CD14-positive monocyte (primary cell): ENCODE results near the gene RFX7. TPM values are rescaled to one million over a fixed set of nuclear protein-coding genes. Genes with fewer than 3 reads are reported as not detected.

Source experiments
- DNase-seq, 3 donors: peaks; one replicate each; pipeline ENCODE4 v3.0.0-alpha.2; 2011 to 2022
- H2AFZ ChIP-seq: 2 replicates; pipeline ENCODE4 v1.6.0; 2012; ENCODE audit warnings: mild to moderate bottlenecking, low read depth, low read length, inconsistent platforms; ENCODE audit not compliant: insufficient read depth, poor library complexity, severe bottlenecking
- H3K27ac ChIP-seq, 2 donors: 1 replicate in 1 of 2; 2 replicates in 1 of 2; pipeline ENCODE4 v1.5.1; 2012 to 2013; ENCODE audit warnings: low read length in 2 of 2, control low read depth in 1 of 2, inconsistent platforms in 1 of 2, low read depth in 1 of 2, mild to moderate bottlenecking in 1 of 2
- H3K27me3 ChIP-seq, 2 donors: one replicate each; pipeline versions ENCODE4 v1.6.0 to v1.6.1; 2011 to 2013; ENCODE audit warnings: low read length in 2 of 2; ENCODE audit not compliant: control insufficient read depth in 2 of 2, insufficient read depth in 2 of 2
- H3K36me3 ChIP-seq, 2 donors: replicated peaks in 1 of 2; 1 replicate in 1 of 2; 2 replicates in 1 of 2; pipeline versions ENCODE4 v1.5.1 to v1.6.1; 2012 to 2013; ENCODE audit warnings: low read length in 2 of 2, control low read depth in 1 of 2, inconsistent platforms in 1 of 2, mild to moderate bottlenecking in 1 of 2; ENCODE audit not compliant: insufficient read depth in 2 of 2, control insufficient read depth in 1 of 2
- H3K4me1 ChIP-seq, 2 donors: 1 replicate in 1 of 2; 2 replicates in 1 of 2; pipeline versions ENCODE4 v1.5.1 to v1.6.1; 2012 to 2013; ENCODE audit warnings: low read length in 2 of 2, control low read depth in 1 of 2, inconsistent platforms in 1 of 2, mild to moderate bottlenecking in 1 of 2, moderate library complexity in 1 of 2; ENCODE audit not compliant: insufficient read depth in 2 of 2, control insufficient read depth in 1 of 2
- H3K4me2 ChIP-seq: replicated peaks from 2 replicates; pipeline ENCODE3; 2012; ENCODE audit warnings: low read length, moderate library complexity, mild to moderate bottlenecking; ENCODE audit not compliant: poor library complexity, severe bottlenecking; ENCODE audit errors: extremely low read depth
- H3K4me3 ChIP-seq, 3 experiments: fragments of 200-600 bp in 1 of 3; sonication (generic) in 1 of 3; replicated peaks in 1 of 3; 1 replicate in 2 of 3; 2 replicates in 1 of 3; pipeline ENCODE4 v1.5.1; 2011 to 2013; ENCODE audit warnings: low read length in 3 of 3, mild to moderate bottlenecking in 3 of 3, control low read depth in 2 of 3, low read depth in 2 of 3, inconsistent platforms in 1 of 3, moderate library complexity in 1 of 3
- H3K79me2 ChIP-seq: 2 replicates; pipeline ENCODE4 v1.6.0; 2012; ENCODE audit warnings: mild to moderate bottlenecking, control low read depth, inconsistent platforms, low read length, moderate library complexity; ENCODE audit not compliant: insufficient read depth
- H3K9ac ChIP-seq: 2 replicates; pipeline ENCODE4 v1.6.0; 2017; ENCODE audit warnings: low read length, mild to moderate bottlenecking; ENCODE audit not compliant: insufficient read depth, poor library complexity, severe bottlenecking
- H3K9me3 ChIP-seq, 2 donors: replicated peaks in 1 of 2; 1 replicate in 1 of 2; 2 replicates in 1 of 2; pipeline versions ENCODE4 v1.5.1 to v1.6.1; 2012 to 2013; ENCODE audit warnings: low read length in 2 of 2, control low read depth in 1 of 2; ENCODE audit not compliant: control insufficient read depth in 1 of 2, insufficient read depth in 1 of 2
- H4K20me1 ChIP-seq: 2 replicates; pipeline ENCODE4 v1.6.0; 2012; ENCODE audit warnings: mild to moderate bottlenecking, low read length, control low read depth, moderate library complexity; ENCODE audit not compliant: insufficient read depth
- H3K27ac Mint-ChIP-seq, 7 donors: one replicate each; pipeline ENCODE4 v1.8.0; 2020; ENCODE audit warnings: mild to moderate bottlenecking in 7 of 7, mixed read lengths in 7 of 7, moderate library complexity in 6 of 7, inconsistent platforms in 2 of 7
- H3K27me3 Mint-ChIP-seq, 3 donors: one replicate each; pipeline ENCODE4 v1.8.0; 2021 to 2022; ENCODE audit warnings: low read depth in 3 of 3, mild to moderate bottlenecking in 3 of 3, mixed read lengths in 3 of 3, moderate library complexity in 3 of 3, inconsistent platforms in 1 of 3
- H3K36me3 Mint-ChIP-seq, 2 donors: one replicate each; pipeline ENCODE4 v1.8.0; 2020; ENCODE audit warnings: mixed read lengths in 2 of 2, inconsistent platforms in 1 of 2, mild to moderate bottlenecking in 1 of 2
- H3K4me1 Mint-ChIP-seq: one replicate; pipeline ENCODE4 v1.8.0; 2020; ENCODE audit warnings: mild to moderate bottlenecking, mixed read lengths
- H3K4me3 Mint-ChIP-seq, 2 donors: one replicate each; pipeline ENCODE4 v1.8.0; 2020; ENCODE audit warnings: mild to moderate bottlenecking in 2 of 2, mixed read lengths in 2 of 2, moderate library complexity in 1 of 2
- H3K9me3 Mint-ChIP-seq, 7 donors: one replicate each; pipeline ENCODE4 v1.8.0; 2020 to 2022; ENCODE audit warnings: mixed read lengths in 7 of 7, mild to moderate bottlenecking in 6 of 7, moderate library complexity in 6 of 7, inconsistent platforms in 2 of 7
- WGBS: methylation state at CpG from one replicate; pipeline ENCODE4 v1.1.5; 2013; ENCODE audit warnings: missing lambda C conversion rate; ENCODE audit not compliant: insufficient coverage; 5-methylcytosine and 5-hydroxymethylcytosine counted together
- intact Hi-C, 2 donors: fragments of 100-400 bp; cut with micrococcal nuclease; formaldehyde crosslinking; loops; one replicate each; pipeline versions ENCODE4 v1.15.0 to v1.15.1; 2023
- polyA plus RNA-seq, 3 donors: library from polyadenylated mRNA; depleted of rRNA in 1 of 3; unstranded in 2 of 3; stranded (reverse) in 1 of 3; fragments of 300-500 nt in 2 of 3; fragments of >200 nt in 1 of 3; fragmentation: Illumina TruSeq in 2 of 3; gene quantifications; 1 replicate in 2 of 3; 2 replicates in 1 of 3; pipeline ENCODE4 v1.2.3, GENCODE V29; 2012 to 2021
- TF ChIP-seq, protein P1 (sequence below): fragments of 200-600 bp; IDR thresholded peaks from one replicate; pipeline ENCODE4 v1.8.0; 2022; ENCODE audit warnings: antibody characterized with exemption, mild to moderate bottlenecking

The RFX7 gene
- polyA plus RNA-seq, 3 donors: 1.0 to 2.9 (median 1.2) TPM

DNA sequence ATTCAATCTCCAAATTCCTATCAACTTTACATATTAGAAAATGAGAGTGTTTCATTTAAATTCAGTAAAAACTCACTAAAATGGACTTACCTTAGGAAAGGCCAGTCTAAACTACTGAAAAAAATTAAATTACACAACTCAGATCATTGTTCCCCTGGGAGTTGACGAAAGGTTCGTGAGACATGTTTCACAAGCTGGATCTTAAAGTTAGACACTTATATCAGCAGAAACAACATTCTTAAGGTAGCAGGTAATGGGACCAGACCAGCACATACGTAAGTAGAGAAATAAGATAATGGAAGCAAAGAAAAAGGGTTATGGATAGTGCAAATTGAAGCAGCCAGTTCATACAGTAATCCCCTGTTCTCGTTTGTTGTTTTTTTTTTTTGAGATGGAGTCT is 8.9 kb downstream of the RFX7 start:
- Histone ChIP-seq H3K4me1 (no peaks in the 10 kb centered on the region), H3K36me3 (peaks cover 0 to 42% of the 10 kb centered on the region in 2 donors), H3K27ac (no peak overlapping the region), H3K4me2 (no peak overlapping the region), H3K9me3 (peaks cover 25 to 37% of the 10 kb centered on the region in 2 donors), H3K4me3 (no peak overlapping the region), H2AFZ (no peak overlapping the region), H4K20me1 (peaks cover 5% of the 10 kb centered on the region), H3K9ac (no peak overlapping the region), H3K27me3 (no peaks in the 10 kb centered on the region), H3K79me2 (peaks cover 89% of the 10 kb centered on the region)
- H3K36me3 Mint-ChIP-seq: peaks cover 40 to 58% of the 10 kb centered on the region in 2 donors
- DNase-seq: no peak
- peaks cover 33 to 42% (median 38%) of the 10 kb centered on the region in 7 donors for H3K9me3 Mint-ChIP-seq
- intact Hi-C loops: loop anchor here in 1 of 2 donors (5.0 kb wide), 1 partner anchor 232 kb away; the partner anchor contains the start of gene MNS1
- WGBS: 100% methylated on average over 2 of the region's 4 CpGs
- TF ChIP-seq, protein P1, sequence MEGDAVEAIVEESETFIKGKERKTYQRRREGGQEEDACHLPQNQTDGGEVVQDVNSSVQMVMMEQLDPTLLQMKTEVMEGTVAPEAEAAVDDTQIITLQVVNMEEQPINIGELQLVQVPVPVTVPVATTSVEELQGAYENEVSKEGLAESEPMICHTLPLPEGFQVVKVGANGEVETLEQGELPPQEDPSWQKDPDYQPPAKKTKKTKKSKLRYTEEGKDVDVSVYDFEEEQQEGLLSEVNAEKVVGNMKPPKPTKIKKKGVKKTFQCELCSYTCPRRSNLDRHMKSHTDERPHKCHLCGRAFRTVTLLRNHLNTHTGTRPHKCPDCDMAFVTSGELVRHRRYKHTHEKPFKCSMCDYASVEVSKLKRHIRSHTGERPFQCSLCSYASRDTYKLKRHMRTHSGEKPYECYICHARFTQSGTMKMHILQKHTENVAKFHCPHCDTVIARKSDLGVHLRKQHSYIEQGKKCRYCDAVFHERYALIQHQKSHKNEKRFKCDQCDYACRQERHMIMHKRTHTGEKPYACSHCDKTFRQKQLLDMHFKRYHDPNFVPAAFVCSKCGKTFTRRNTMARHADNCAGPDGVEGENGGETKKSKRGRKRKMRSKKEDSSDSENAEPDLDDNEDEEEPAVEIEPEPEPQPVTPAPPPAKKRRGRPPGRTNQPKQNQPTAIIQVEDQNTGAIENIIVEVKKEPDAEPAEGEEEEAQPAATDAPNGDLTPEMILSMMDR: no peak
- H3K27me3 Mint-ChIP-seq: no peaks in the 10 kb centered on the region
- H3K4me1 Mint-ChIP-seq: peaks cover 13% of the 10 kb centered on the region
- no peak overlapping the region for H3K27ac Mint-ChIP-seq
- no peak overlapping the region for H3K4me3 Mint-ChIP-seq

DNA sequence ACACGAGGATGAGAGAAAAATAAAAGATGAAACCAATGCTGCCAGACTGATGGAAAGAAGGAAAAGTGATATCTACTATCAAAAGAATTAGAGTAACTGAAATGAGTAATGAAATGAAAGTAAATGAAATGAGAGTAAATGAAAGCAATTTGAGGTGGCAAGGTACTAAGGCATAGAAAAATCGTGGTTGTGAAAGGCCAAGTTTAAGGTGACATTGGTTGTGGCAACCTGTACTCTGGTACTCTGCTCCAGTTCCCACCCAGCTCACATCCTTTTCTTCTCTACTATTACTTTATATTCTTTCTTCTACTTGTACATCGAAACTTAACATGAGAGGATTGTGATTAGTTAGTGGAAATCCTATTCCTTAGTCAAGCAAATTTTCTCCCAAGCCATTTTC is 10.1 kb downstream of the RFX7 start:
- Histone ChIP-seq H2AFZ (no peak overlapping the region), H3K4me2 (no peak overlapping the region), H3K27me3 (no peaks in the 10 kb centered on the region), H4K20me1 (peaks cover 5% of the 10 kb centered on the region), H3K9me3 (peaks cover 34 to 49% of the 10 kb centered on the region in 2 donors), H3K4me1 (no peaks in the 10 kb centered on the region), H3K9ac (no peak overlapping the region), H3K36me3 (peaks cover 0 to 44% of the 10 kb centered on the region in 2 donors), H3K27ac (no peak overlapping the region), H3K4me3 (no peak overlapping the region), H3K79me2 (peaks cover 82% of the 10 kb centered on the region)
- Mint-ChIP-seq H3K4me3 (no peak overlapping the region), H3K36me3 (peaks cover 38 to 58% of the 10 kb centered on the region in 2 donors), H3K9me3 (peaks cover 39 to 51% (median 46%) of the 10 kb centered on the region in 7 donors), H3K4me1 (peaks cover 10% of the 10 kb centered on the region), H3K27ac (no peak overlapping the region), H3K27me3 (no peaks in the 10 kb centered on the region)
- no peak for DNase-seq
- 100% methylated on average over 1 of the region's 3 CpGs for WGBS
- intact Hi-C loops: no loop called here
- TF ChIP-seq, protein P1: no peak
